Choroid plexus epithelial cell (primary cell): ENCODE results near the gene CIAO2A.
"Not testable (repeated sequence)": the region's sequence is repeated elsewhere in the genome, so short reads cannot be mapped to it uniquely, and the experiment has no call there.

ENCODE experiments used
- DNase-seq: peaks from one replicate; pipeline ENCODE4 v3.0.0-alpha.2; 2010; ENCODE audit warnings: low read depth
- H3K4me3 ChIP-seq: 2 replicates; pipeline ENCODE4 v1.5.1; 2011; ENCODE audit warnings: low read depth, mild to moderate bottlenecking, control low read depth, low read length, moderate library complexity
- CTCF ChIP-seq: conservative IDR thresholded peaks from 2 replicates; pipeline ENCODE4 v1.5.1; 2011; ENCODE audit warnings: low read depth, mild to moderate bottlenecking, control low read depth, inconsistent platforms, low read length, moderate library complexity

Gene CIAO2A

GRCh38 chr15:64058279-64058678 is 35.4 kb downstream of the CIAO2A start:
- H3K4me3 ChIP-seq: no peak overlapping the region
- TF ChIP-seq CTCF: no peak

GRCh38 chr15:64053674-64054073 is 40.0 kb downstream of the CIAO2A start:
- not testable (repeated sequence) for DNase-seq, H3K4me3 ChIP-seq

More at GRCh38 chr15:64058279-64058678, 35.4 kb downstream of the CIAO2A start:
- no peak for DNase-seq

GRCh38 chr15:64052925-64053491 is 40.6 kb downstream of the CIAO2A start:
- H3K4me3 ChIP-seq: no peak overlapping the region
- TF ChIP-seq CTCF: no peak
- DNase-seq: no peak

GRCh38 chr15:64051407-64052259 is 42.0 kb downstream of the CIAO2A start:
- no peak for DNase-seq
- no peak for TF ChIP-seq CTCF
- H3K4me3 ChIP-seq: no peak overlapping the region

- no peak overlapping the region for H3K4me3 ChIP-seq
- no peak for TF ChIP-seq CTCF
- no peak for DNase-seq
Measured at GRCh38 chr15:64051093-64051402, 42.6 kb downstream of the CIAO2A start.

GRCh38 chr15:64050281-64051092 is 43.2 kb downstream of the CIAO2A start:
- TF ChIP-seq CTCF: no peak
- H3K4me3 ChIP-seq: no peak overlapping the region
- no peak for DNase-seq

GRCh38 chr15:64048781-64049460 is 44.7 kb downstream of the CIAO2A start:
- DNase-seq: no peak
- TF ChIP-seq CTCF: no peak
- no peak overlapping the region for H3K4me3 ChIP-seq
